ENCODE measurements around the gene PLEKHN1.
"Not testable (repeated sequence)": the region's sequence is repeated elsewhere in the genome, so short reads cannot be mapped to it uniquely, and the experiment has no call there.

PLEKHN1 gene

GRCh38 chr1:993379-993995, 27.2 kb downstream of the PLEKHN1 start:
- no peak for DNase-seq (ENCODE audit: low read depth)

GRCh38 chr1:994546-994945, 28.3 kb downstream of the PLEKHN1 start:
- DNase-seq (ENCODE audit: low read depth) = not testable (repeated sequence)

- no peak for DNase-seq (ENCODE audit: low read depth)
Observed at GRCh38 chr1:995665-996633, 29.7 kb downstream of the PLEKHN1 start.

GRCh38 chr1:996851-997712, 30.8 kb downstream of the PLEKHN1 start:
- no peak for DNase-seq (ENCODE audit: low read depth)

GRCh38 chr1:997713-997992, 31.4 kb downstream of the PLEKHN1 start:
- DNase-seq (ENCODE audit: low read depth) = no peak

GRCh38 chr1:997993-998744, 31.9 kb downstream of the PLEKHN1 start:
- no peak for DNase-seq (ENCODE audit: low read depth)

GRCh38 chr1:998745-998994, 32.4 kb downstream of the PLEKHN1 start:
- DNase-seq (ENCODE audit: low read depth) = no peak

- DNase-seq (ENCODE audit: low read depth) = no peak
Observed at GRCh38 chr1:998995-999724, 32.9 kb downstream of the PLEKHN1 start.

- DNase-seq (ENCODE audit: low read depth) = no peak
Observed at GRCh38 chr1:999725-1000356, 33.6 kb downstream of the PLEKHN1 start, which contains the start of gene HES4. Gene HES4 (minus strand): TSS chr1:1000097. CDS start chr1:999973, 124 bp downstream.

GRCh38 chr1:1000357-1001056, 34.2 kb downstream of the PLEKHN1 start:
- DNase-seq (ENCODE audit: low read depth) = peak; percentile 47

- DNase-seq (ENCODE audit: low read depth) = no peak
Observed at GRCh38 chr1:1001057-1001783, 34.9 kb downstream of the PLEKHN1 start.

GRCh38 chr1:1003618-1004419, 37.5 kb downstream of the PLEKHN1 start:
- no peak for DNase-seq (ENCODE audit: low read depth)

GRCh38 chr1:1004420-1004779, 38.1 kb downstream of the PLEKHN1 start:
- DNase-seq (ENCODE audit: low read depth) = no peak

- DNase-seq (ENCODE audit: low read depth) = no peak
Observed at GRCh38 chr1:1004780-1005697, 38.8 kb downstream of the PLEKHN1 start.

- no peak for DNase-seq (ENCODE audit: low read depth)
Observed at GRCh38 chr1:1005774-1006304, 39.6 kb downstream of the PLEKHN1 start.

GRCh38 chr1:1006305-1007159, 40.2 kb downstream of the PLEKHN1 start:
- DNase-seq (ENCODE audit: low read depth) = no peak
